ENCODE results near the gene ST6GALNAC2.

DNA sequence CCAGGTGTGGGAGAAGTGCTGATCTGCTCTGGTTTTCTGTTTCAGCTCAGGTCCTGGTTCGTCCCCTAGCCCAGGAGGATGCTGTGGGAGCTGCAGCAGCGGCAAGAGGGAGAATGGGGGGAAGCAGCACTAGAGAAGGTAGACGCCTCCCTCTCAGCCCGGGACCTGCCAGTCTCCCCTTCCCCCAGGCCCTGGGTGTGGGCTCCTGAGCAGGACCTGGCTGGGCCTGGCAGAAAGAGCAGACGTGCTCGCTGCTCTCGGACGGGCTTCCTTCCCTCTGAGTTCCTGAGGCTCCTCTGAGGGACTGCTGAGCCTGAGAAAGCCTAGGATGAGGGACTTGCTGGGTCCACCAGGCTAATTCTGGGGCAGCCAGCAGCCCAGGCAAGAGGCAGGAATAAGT, 42.7 kb downstream of the ST6GALNAC2 start:
- TF ChIP-seq, protein P1, sequence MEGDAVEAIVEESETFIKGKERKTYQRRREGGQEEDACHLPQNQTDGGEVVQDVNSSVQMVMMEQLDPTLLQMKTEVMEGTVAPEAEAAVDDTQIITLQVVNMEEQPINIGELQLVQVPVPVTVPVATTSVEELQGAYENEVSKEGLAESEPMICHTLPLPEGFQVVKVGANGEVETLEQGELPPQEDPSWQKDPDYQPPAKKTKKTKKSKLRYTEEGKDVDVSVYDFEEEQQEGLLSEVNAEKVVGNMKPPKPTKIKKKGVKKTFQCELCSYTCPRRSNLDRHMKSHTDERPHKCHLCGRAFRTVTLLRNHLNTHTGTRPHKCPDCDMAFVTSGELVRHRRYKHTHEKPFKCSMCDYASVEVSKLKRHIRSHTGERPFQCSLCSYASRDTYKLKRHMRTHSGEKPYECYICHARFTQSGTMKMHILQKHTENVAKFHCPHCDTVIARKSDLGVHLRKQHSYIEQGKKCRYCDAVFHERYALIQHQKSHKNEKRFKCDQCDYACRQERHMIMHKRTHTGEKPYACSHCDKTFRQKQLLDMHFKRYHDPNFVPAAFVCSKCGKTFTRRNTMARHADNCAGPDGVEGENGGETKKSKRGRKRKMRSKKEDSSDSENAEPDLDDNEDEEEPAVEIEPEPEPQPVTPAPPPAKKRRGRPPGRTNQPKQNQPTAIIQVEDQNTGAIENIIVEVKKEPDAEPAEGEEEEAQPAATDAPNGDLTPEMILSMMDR (IDR thresholded peaks at IDR 0.05), result no peak
- TF ChIP-seq POLR2AphosphoS5 (IDR thresholded peaks at IDR 0.05; ENCODE audit: low read depth, low read length) (no peak), TCF7L2 (IDR thresholded peaks at IDR 0.05; ENCODE audit: low read depth, low read length) (no peak), SIN3A (IDR thresholded peaks at IDR 0.05; ENCODE audit: borderline replicate concordance, insufficient read depth, low read depth, low read length) (no peak)
- TF ChIP-seq, protein P2, sequence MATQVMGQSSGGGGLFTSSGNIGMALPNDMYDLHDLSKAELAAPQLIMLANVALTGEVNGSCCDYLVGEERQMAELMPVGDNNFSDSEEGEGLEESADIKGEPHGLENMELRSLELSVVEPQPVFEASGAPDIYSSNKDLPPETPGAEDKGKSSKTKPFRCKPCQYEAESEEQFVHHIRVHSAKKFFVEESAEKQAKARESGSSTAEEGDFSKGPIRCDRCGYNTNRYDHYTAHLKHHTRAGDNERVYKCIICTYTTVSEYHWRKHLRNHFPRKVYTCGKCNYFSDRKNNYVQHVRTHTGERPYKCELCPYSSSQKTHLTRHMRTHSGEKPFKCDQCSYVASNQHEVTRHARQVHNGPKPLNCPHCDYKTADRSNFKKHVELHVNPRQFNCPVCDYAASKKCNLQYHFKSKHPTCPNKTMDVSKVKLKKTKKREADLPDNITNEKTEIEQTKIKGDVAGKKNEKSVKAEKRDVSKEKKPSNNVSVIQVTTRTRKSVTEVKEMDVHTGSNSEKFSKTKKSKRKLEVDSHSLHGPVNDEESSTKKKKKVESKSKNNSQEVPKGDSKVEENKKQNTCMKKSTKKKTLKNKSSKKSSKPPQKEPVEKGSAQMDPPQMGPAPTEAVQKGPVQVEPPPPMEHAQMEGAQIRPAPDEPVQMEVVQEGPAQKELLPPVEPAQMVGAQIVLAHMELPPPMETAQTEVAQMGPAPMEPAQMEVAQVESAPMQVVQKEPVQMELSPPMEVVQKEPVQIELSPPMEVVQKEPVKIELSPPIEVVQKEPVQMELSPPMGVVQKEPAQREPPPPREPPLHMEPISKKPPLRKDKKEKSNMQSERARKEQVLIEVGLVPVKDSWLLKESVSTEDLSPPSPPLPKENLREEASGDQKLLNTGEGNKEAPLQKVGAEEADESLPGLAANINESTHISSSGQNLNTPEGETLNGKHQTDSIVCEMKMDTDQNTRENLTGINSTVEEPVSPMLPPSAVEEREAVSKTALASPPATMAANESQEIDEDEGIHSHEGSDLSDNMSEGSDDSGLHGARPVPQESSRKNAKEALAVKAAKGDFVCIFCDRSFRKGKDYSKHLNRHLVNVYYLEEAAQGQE (IDR thresholded peaks at IDR 0.05; ENCODE audit: insufficient read depth in 1 of 2, low read depth in 2 of 2, low read length in 1 of 2), result no peak

Data from Panc1 (cell line).